HG03565 (cell line): Measurements from ENCODE around the gene FBLN1.

Experiments
- ATAC-seq: cut with Tn5 transposase; IDR thresholded peaks from one replicate; pipeline ENCODE4 v1.9.1; 2021; ENCODE audit warnings: mild to moderate bottlenecking, moderate library complexity; ENCODE audit not compliant: unreplicated experiment

FBLN1 gene

DNA sequence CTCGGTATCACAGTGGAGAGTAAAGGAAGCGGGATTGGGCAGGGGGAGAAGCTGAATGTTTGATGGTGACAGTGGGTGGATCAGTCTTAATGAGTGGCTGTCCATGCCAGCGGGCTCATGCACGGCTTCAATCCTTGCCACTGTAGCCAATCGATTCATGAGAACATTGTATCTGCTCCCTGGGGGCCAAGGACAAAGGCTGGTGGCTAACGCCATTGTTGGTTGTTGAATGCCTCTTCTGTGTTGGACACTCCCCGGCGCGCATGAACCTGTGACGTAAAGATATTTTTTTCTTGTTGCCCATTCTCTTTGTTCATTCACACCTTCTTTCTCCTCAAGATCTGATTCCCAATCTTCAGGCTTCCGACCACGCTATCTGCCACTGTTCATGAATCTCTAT lies 148.0 kb downstream of the FBLN1 start:
- no peak for ATAC-seq
